B cell (primary cell): Measurements from ENCODE around the gene MNX1.

Experiments
- EZH2 ChIP-seq: IDR thresholded peaks from 2 replicates; pipeline ENCODE4 v1.6.1; 2012; ENCODE audit warnings: borderline replicate concordance, low read depth, mild to moderate bottlenecking, moderate library complexity, low read length; ENCODE audit not compliant: insufficient read depth, poor library complexity, severe bottlenecking
- TF ChIP-seq, protein P1 (sequence below): fragments of 200-600 bp; IDR thresholded peaks from one replicate; pipeline ENCODE4 v1.8.0; 2022; ENCODE audit warnings: antibody characterized with exemption, mild to moderate bottlenecking

DNA sequence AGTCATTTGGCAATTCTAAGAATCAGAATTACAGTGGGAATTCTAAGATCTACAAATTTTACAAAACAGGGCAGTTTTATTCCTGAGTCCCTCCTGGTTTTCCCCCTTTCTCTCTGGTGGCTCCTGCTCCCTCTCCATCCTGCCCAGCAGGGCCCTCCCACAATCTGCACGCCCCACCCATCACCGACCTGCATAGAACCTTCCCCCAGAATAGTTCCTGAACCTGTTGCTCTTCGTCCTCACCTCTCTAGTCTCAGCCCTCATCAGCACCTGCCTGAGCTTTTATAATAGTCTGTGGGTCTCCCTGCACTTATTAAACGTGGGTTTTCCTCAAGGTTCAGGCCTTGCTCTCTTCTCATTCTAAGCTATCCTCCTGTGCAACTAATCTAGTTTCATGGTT lies 49.1 kb upstream of the MNX1 start:
- TF ChIP-seq, protein P1, sequence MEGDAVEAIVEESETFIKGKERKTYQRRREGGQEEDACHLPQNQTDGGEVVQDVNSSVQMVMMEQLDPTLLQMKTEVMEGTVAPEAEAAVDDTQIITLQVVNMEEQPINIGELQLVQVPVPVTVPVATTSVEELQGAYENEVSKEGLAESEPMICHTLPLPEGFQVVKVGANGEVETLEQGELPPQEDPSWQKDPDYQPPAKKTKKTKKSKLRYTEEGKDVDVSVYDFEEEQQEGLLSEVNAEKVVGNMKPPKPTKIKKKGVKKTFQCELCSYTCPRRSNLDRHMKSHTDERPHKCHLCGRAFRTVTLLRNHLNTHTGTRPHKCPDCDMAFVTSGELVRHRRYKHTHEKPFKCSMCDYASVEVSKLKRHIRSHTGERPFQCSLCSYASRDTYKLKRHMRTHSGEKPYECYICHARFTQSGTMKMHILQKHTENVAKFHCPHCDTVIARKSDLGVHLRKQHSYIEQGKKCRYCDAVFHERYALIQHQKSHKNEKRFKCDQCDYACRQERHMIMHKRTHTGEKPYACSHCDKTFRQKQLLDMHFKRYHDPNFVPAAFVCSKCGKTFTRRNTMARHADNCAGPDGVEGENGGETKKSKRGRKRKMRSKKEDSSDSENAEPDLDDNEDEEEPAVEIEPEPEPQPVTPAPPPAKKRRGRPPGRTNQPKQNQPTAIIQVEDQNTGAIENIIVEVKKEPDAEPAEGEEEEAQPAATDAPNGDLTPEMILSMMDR, result no peak
- TF ChIP-seq EZH2, result no peak
